Activated CD4-positive, alpha-beta T cell treated with anti-CD3 and anti-CD28 coated beads for 36 hours (primary cell): ENCODE data around the gene RNF4. TPM values are rescaled to one million over a fixed set of nuclear protein-coding genes. Genes with fewer than 3 reads are reported as not detected.

ENCODE experiments used
- ATAC-seq: fragments of 200-7000 bp; cut with Tn5 transposase; one replicate; pipeline ENCODE4 v1.10.0; 2021; ENCODE audit warnings: mild to moderate bottlenecking, moderate library complexity
- CTCF ChIA-PET: fragments of 350-600 bp; sonication (Branson Sonifier 250); formaldehyde crosslinking; loops from one replicate; lab custom pipeline; 2021; ENCODE audit warnings: antibody characterized with exemption; lab: Charles Lee
- POLR2A ChIA-PET: fragments of 350-600 bp; sonication (Branson Sonifier 250); formaldehyde crosslinking; loops from one replicate; lab custom pipeline; 2021; ENCODE audit warnings: antibody characterized with exemption, inconsistent platforms; lab: Charles Lee
- DNase-seq: peaks from one replicate; pipeline ENCODE4 v3.0.0-alpha.2; 2020
- H3K27ac Mint-ChIP-seq: one replicate; pipeline ENCODE4 v1.8.0; 2021; ENCODE audit warnings: mixed read lengths
- H3K27me3 Mint-ChIP-seq: one replicate; pipeline ENCODE4 v1.8.0; 2021; ENCODE audit warnings: mixed read lengths
- H3K36me3 Mint-ChIP-seq: one replicate; pipeline ENCODE4 v1.8.0; 2021; ENCODE audit warnings: low read depth, mixed read lengths
- H3K4me1 Mint-ChIP-seq: one replicate; pipeline ENCODE4 v1.8.0; 2021; ENCODE audit warnings: mixed read lengths
- H3K4me3 Mint-ChIP-seq: one replicate; pipeline ENCODE4 v1.8.0; 2021; ENCODE audit warnings: mild to moderate bottlenecking, moderate library complexity, mixed read lengths
- H3K9me3 Mint-ChIP-seq: one replicate; pipeline ENCODE4 v1.8.0; 2021; ENCODE audit warnings: low read depth, mixed read lengths
- intact Hi-C, 2 experiments: fragments of 100-400 bp; cut with DNase I in 1 of 2; cut with micrococcal nuclease in 1 of 2; formaldehyde crosslinking; loops; one replicate each; pipeline versions ENCODE4 v1.14.2 to v1.15.1; 2022 to 2024; cut with DNase I, micrococcal nuclease
- total RNA-seq, 2 experiments: library from RNA; stranded (reverse); gene quantifications; one replicate each; pipeline ENCODE4 v1.2.3, GENCODE V29; 2021

The RNF4 gene
- total RNA-seq, 2 experiments from 2014 or later: 87.5 to 94.1 TPM

- H3K36me3 Mint-ChIP-seq: peaks cover 28% of the 10 kb centered on the region
- ATAC-seq (no peak), DNase-seq (no peak)
- intact Hi-C loops: no loop called here
- H3K9me3 Mint-ChIP-seq: no peaks in the 10 kb centered on the region
- no peak overlapping the region for H3K4me3 Mint-ChIP-seq
- H3K27ac Mint-ChIP-seq: peak overlapping the region; percentile 69
- H3K27me3 Mint-ChIP-seq: no peaks in the 10 kb centered on the region
- ChIA-PET CTCF (interaction anchor here (0.8 to 1.3 kb wide), 2 partner anchors 9 to 12 kb away, joined by 3 read pairs; partner anchors contain the start of gene RNF4), POLR2A (interaction anchor here (0.9 kb wide), 1 partner anchor 12 kb away, joined by 3 read pairs; the partner anchor contains the start of gene RNF4)
- peaks cover 89% of the 10 kb centered on the region for H3K4me1 Mint-ChIP-seq
Measured at GRCh38 chr4:2480649-2481048, 11.7 kb downstream of the RNF4 start.

GRCh38 chr4:2482192-2482591, 13.3 kb downstream of the RNF4 start:
- no peak for DNase-seq
- intact Hi-C loops: no loop called here
- ChIA-PET CTCF (interaction anchor here (0.6 kb wide), 1 partner anchor 85 kb away, joined by 3 read pairs; no protein-coding TSS in a partner anchor), POLR2A (interaction anchor here (1.2 to 1.3 kb wide), 2 partner anchors 12 to 13 kb away, joined by 3 to 4 read pairs; partner anchors contain the start of gene RNF4)
- no peak for ATAC-seq
- Mint-ChIP-seq H3K36me3 (peaks cover 18% of the 10 kb centered on the region), H3K9me3 (no peaks in the 10 kb centered on the region), H3K4me3 (peak overlapping the region; percentile 3), H3K27ac (no peak overlapping the region), H3K4me1 (peaks cover 90% of the 10 kb centered on the region), H3K27me3 (no peaks in the 10 kb centered on the region)

- Mint-ChIP-seq H3K9me3 (no peaks in the 10 kb centered on the region), H3K36me3 (peaks cover 15% of the 10 kb centered on the region), H3K27ac (peak overlapping the region; percentile 70), H3K4me3 (peak overlapping the region; percentile 3), H3K4me1 (peaks cover 88% of the 10 kb centered on the region), H3K27me3 (no peaks in the 10 kb centered on the region)
- intact Hi-C loops: no loop called here
- POLR2A ChIA-PET: interaction anchor here (1.2 to 1.3 kb wide), 2 partner anchors 13 to 14 kb away, joined by 3 to 4 read pairs; partner anchors contain the start of gene RNF4
- CTCF ChIA-PET: no interaction called here
- peak; percentile 41 for DNase-seq
- peak; percentile 68 for ATAC-seq
Measured at GRCh38 chr4:2482693-2483092, 13.8 kb downstream of the RNF4 start.

- peaks cover 87% of the 10 kb centered on the region for H3K4me1 Mint-ChIP-seq
- no peak for DNase-seq
- no peaks in the 10 kb centered on the region for H3K9me3 Mint-ChIP-seq
- H3K4me3 Mint-ChIP-seq: no peak overlapping the region
- intact Hi-C loops: no loop called here
- H3K27ac Mint-ChIP-seq: no peak overlapping the region
- CTCF ChIA-PET: interaction anchor here (0.7 kb wide), 1 partner anchor 8 kb away, joined by 3 read pairs; no protein-coding TSS in a partner anchor
- POLR2A ChIA-PET: interaction anchor here (1.2 to 1.3 kb wide), 2 partner anchors 13 to 14 kb away, joined by 3 to 4 read pairs; partner anchors contain the start of gene RNF4
- no peaks in the 10 kb centered on the region for H3K27me3 Mint-ChIP-seq
- peaks cover 11% of the 10 kb centered on the region for H3K36me3 Mint-ChIP-seq
- ATAC-seq: no peak
Measured at GRCh38 chr4:2483237-2483636, 14.3 kb downstream of the RNF4 start.

- DNase-seq: no peak
- no peaks in the 10 kb centered on the region for H3K9me3 Mint-ChIP-seq
- no peak overlapping the region for H3K4me3 Mint-ChIP-seq
- H3K4me1 Mint-ChIP-seq: peaks cover 78% of the 10 kb centered on the region
- peaks cover 13% of the 10 kb centered on the region for H3K36me3 Mint-ChIP-seq
- ChIA-PET POLR2A (interaction anchor here (0.9 kb wide), 1 partner anchor 72 kb away, joined by 4 read pairs; no protein-coding TSS in a partner anchor), CTCF (interaction anchor here (0.7 to 1.4 kb wide), 4 partner anchors 9 to 15 kb away, joined by 3 read pairs; partner anchors contain the start of gene RNF4)
- intact Hi-C loops: no loop called here
- no peak for ATAC-seq
- peak overlapping the region; percentile 26 for H3K27ac Mint-ChIP-seq
- no peaks in the 10 kb centered on the region for H3K27me3 Mint-ChIP-seq
Measured at GRCh38 chr4:2484185-2484584, 15.3 kb downstream of the RNF4 start.

GRCh38 chr4:2484993-2485392, 16.1 kb downstream of the RNF4 start:
- H3K4me1 Mint-ChIP-seq: peaks cover 75% of the 10 kb centered on the region
- CTCF ChIA-PET: interaction anchor here (0.8 to 1.4 kb wide), 5 partner anchors 10 to 275 kb away, joined by 3 read pairs; partner anchors contain the start of gene RNF4
- H3K27ac Mint-ChIP-seq: peak overlapping the region; percentile 76
- intact Hi-C loops: loop anchor here in 1 of 2 experiments (1.0 kb wide), 1 partner anchor 16 kb away; the partner anchor contains the start of gene RNF4
- H3K27me3 Mint-ChIP-seq: no peaks in the 10 kb centered on the region
- peaks cover 12% of the 10 kb centered on the region for H3K36me3 Mint-ChIP-seq
- POLR2A ChIA-PET: interaction anchor here (0.9 to 1.2 kb wide), 3 partner anchors 14 to 73 kb away, joined by 4 to 6 read pairs (median 4); partner anchors contain the start of gene RNF4
- no peaks in the 10 kb centered on the region for H3K9me3 Mint-ChIP-seq
- ATAC-seq (peak; percentile 83), DNase-seq (peak; percentile 79)
- H3K4me3 Mint-ChIP-seq: peak overlapping the region; percentile 0

- intact Hi-C loops: loop anchor here in 1 of 2 experiments (1.0 kb wide), 1 partner anchor 17 kb away; the partner anchor contains the start of gene RNF4
- no peak for DNase-seq
Measured at GRCh38 chr4:2485956-2486355, 17.1 kb downstream of the RNF4 start.

GRCh38 chr4:2486981-2487380, 18.1 kb downstream of the RNF4 start:
- H3K4me1 Mint-ChIP-seq: peaks cover 68% of the 10 kb centered on the region
- no peak overlapping the region for H3K4me3 Mint-ChIP-seq
- no peak for ATAC-seq
- H3K27me3 Mint-ChIP-seq: no peaks in the 10 kb centered on the region
- H3K36me3 Mint-ChIP-seq: peaks cover 26% of the 10 kb centered on the region
- intact Hi-C loops: no loop called here
- ChIA-PET POLR2A (no interaction called here), CTCF (interaction anchor here (0.9 to 1.0 kb wide), 2 partner anchors 9 to 21 kb away, joined by 3 read pairs; no protein-coding TSS in a partner anchor)
- H3K9me3 Mint-ChIP-seq: no peaks in the 10 kb centered on the region
- peak overlapping the region; percentile 33 for H3K27ac Mint-ChIP-seq
- no peak for DNase-seq

More at GRCh38 chr4:2485956-2486355, 17.1 kb downstream of the RNF4 start:
- peaks cover 76% of the 10 kb centered on the region for H3K4me1 Mint-ChIP-seq
- ChIA-PET CTCF (interaction anchor here (1.1 to 1.3 kb wide), 2 partner anchors 14 to 16 kb away, joined by 3 read pairs; no protein-coding TSS in a partner anchor), POLR2A (interaction anchor here (0.7 to 1.2 kb wide), 3 partner anchors 11 to 18 kb away, joined by 3 to 6 read pairs (median 4); partner anchors contain the start of gene RNF4)
- no peak for ATAC-seq
- no peaks in the 10 kb centered on the region for H3K9me3 Mint-ChIP-seq
- H3K27me3 Mint-ChIP-seq: no peaks in the 10 kb centered on the region
- H3K27ac Mint-ChIP-seq: peak overlapping the region; percentile 9
- H3K4me3 Mint-ChIP-seq: no peak overlapping the region
- peaks cover 20% of the 10 kb centered on the region for H3K36me3 Mint-ChIP-seq

- intact Hi-C loops: no loop called here
- ChIA-PET CTCF (interaction anchor here (0.6 to 1.0 kb wide), 3 partner anchors 8 to 1287 kb away, joined by 3 read pairs; no protein-coding TSS in a partner anchor), POLR2A (interaction anchor here (1.3 kb wide), 1 partner anchor 17 kb away, joined by 3 read pairs; no protein-coding TSS in a partner anchor)
- H3K27ac Mint-ChIP-seq: peak overlapping the region; percentile 51
- DNase-seq: no peak
- ATAC-seq: peak; percentile 15
- H3K9me3 Mint-ChIP-seq: no peaks in the 10 kb centered on the region
- no peaks in the 10 kb centered on the region for H3K27me3 Mint-ChIP-seq
- peaks cover 31% of the 10 kb centered on the region for H3K36me3 Mint-ChIP-seq
- peaks cover 62% of the 10 kb centered on the region for H3K4me1 Mint-ChIP-seq
- H3K4me3 Mint-ChIP-seq: no peak overlapping the region
Measured at GRCh38 chr4:2487632-2488031, 18.7 kb downstream of the RNF4 start.

GRCh38 chr4:2489081-2489805, 20.3 kb downstream of the RNF4 start:
- no peak overlapping the region for H3K4me3 Mint-ChIP-seq
- CTCF ChIA-PET: interaction anchor here (0.7 kb wide), 1 partner anchor 267 kb away, joined by 3 read pairs; no protein-coding TSS in a partner anchor
- DNase-seq: no peak
- no peaks in the 10 kb centered on the region for H3K27me3 Mint-ChIP-seq
- H3K9me3 Mint-ChIP-seq: no peaks in the 10 kb centered on the region
- H3K27ac Mint-ChIP-seq: peak overlapping the region; percentile 86
- peaks cover 39% of the 10 kb centered on the region for H3K36me3 Mint-ChIP-seq
- peaks cover 52% of the 10 kb centered on the region for H3K4me1 Mint-ChIP-seq
- intact Hi-C loops: no loop called here
- ATAC-seq: no peak
- POLR2A ChIA-PET: interaction anchor here (0.6 to 1.3 kb wide), 2 partner anchors 16 to 70 kb away, joined by 3 read pairs; no protein-coding TSS in a partner anchor
